ENCODE results near the gene AATF.
A peak's percentile ranks its signal among the peaks of the same experiment; 100 is the strongest.

The AATF gene

GRCh38 chr17:37086948-37087347, 138.2 kb downstream of the AATF start:
- DNase-seq: no peak

- DNase-seq: no peak
Observed at GRCh38 chr17:37087683-37088082, 138.9 kb downstream of the AATF start.

GRCh38 chr17:37088459-37088858, 139.7 kb downstream of the AATF start:
- no peak for DNase-seq

GRCh38 chr17:37088913-37089312, 140.2 kb downstream of the AATF start:
- no peak for DNase-seq

- peak; percentile 78 for DNase-seq
Observed at GRCh38 chr17:37089956-37090355, 141.2 kb downstream of the AATF start.

GRCh38 chr17:37090941-37091340, 142.2 kb downstream of the AATF start:
- DNase-seq: no peak

GRCh38 chr17:37092071-37092470, 143.3 kb downstream of the AATF start:
- no peak for DNase-seq

- DNase-seq: no peak
Observed at GRCh38 chr17:37092701-37093100, 143.9 kb downstream of the AATF start.

- DNase-seq: no peak
Observed at GRCh38 chr17:37094391-37094790, 145.6 kb downstream of the AATF start.

- no peak for DNase-seq
Observed at GRCh38 chr17:37096071-37096470, 147.3 kb downstream of the AATF start.

- DNase-seq: no peak
Observed at GRCh38 chr17:37097154-37097553, 148.4 kb downstream of the AATF start.

GRCh38 chr17:37098152-37098551, 149.4 kb downstream of the AATF start:
- no peak for DNase-seq

- DNase-seq: no peak
Observed at GRCh38 chr17:37098910-37099664, 150.3 kb downstream of the AATF start.

- DNase-seq: no peak
Observed at GRCh38 chr17:37100231-37100630, 151.5 kb downstream of the AATF start.

- no peak for DNase-seq
Observed at GRCh38 chr17:37101306-37101705, 152.6 kb downstream of the AATF start.

- no peak for DNase-seq
Observed at GRCh38 chr17:37103231-37103630, 154.5 kb downstream of the AATF start.

- DNase-seq: no peak
Observed at GRCh38 chr17:37106049-37106448, 157.3 kb downstream of the AATF start.
